ENCODE data around the gene BAIAP2L2.

- TF ChIP-seq CTCF (IDR thresholded peaks at IDR 0.05): peak in 1 of 3 experiments; percentile 16
- no peak for TF ChIP-seq POLR2A (IDR thresholded peaks at IDR 0.05)
Observed at GRCh38 chr22:38056969-38057891, 53.3 kb downstream of the BAIAP2L2 start, which contains the start of gene PICK1.

Data from testis (tissue), 2 donors.